Mesendoderm (in vitro differentiated cells): ENCODE data around the gene GCG.
A peak's percentile ranks its signal among the peaks of the same experiment; 100 is the strongest.

Experiments used
- DNase-seq: peaks from one replicate; pipeline ENCODE4 v3.0.0; 2013
- H2AK5ac ChIP-seq: 2 replicates; pipeline ENCODE4 v1.6.1; 2013; ENCODE audit warnings: low read length, inconsistent platforms
- H2BK120ac ChIP-seq: 2 replicates; pipeline ENCODE4 v1.6.1; 2013; ENCODE audit warnings: low read depth, mild to moderate bottlenecking, low read length, moderate library complexity, mixed read lengths
- H2BK15ac ChIP-seq: replicated peaks from 2 replicates; pipeline ENCODE4 v1.6.1; 2013; ENCODE audit warnings: low read depth, mild to moderate bottlenecking, moderate library complexity
- H2BK5ac ChIP-seq: 2 replicates; pipeline ENCODE4 v1.6.1; 2013; ENCODE audit warnings: low read length, inconsistent platforms
- H3K18ac ChIP-seq: 2 replicates; pipeline ENCODE4 v1.6.1; 2013; ENCODE audit warnings: mild to moderate bottlenecking, low read length, mixed read lengths
- H3K23ac ChIP-seq: one replicate; pipeline ENCODE4 v1.6.1; 2013; ENCODE audit warnings: low read length
- H3K27ac ChIP-seq: 2 replicates; pipeline ENCODE4 v1.5.1; 2013; ENCODE audit warnings: low read depth, mild to moderate bottlenecking, inconsistent platforms, low read length, moderate library complexity
- H3K27me3 ChIP-seq: 2 replicates; pipeline ENCODE4 v1.6.1; 2013; ENCODE audit warnings: low read length, control low read depth, mild to moderate bottlenecking, inconsistent platforms; ENCODE audit not compliant: insufficient read depth, poor library complexity
- H3K36me3 ChIP-seq: 2 replicates; pipeline ENCODE4 v1.6.1; 2013; ENCODE audit warnings: low read length, inconsistent platforms; ENCODE audit not compliant: control insufficient read depth, insufficient read depth
- H3K4ac ChIP-seq: one replicate; pipeline ENCODE4 v1.6.1; 2013; ENCODE audit warnings: low read depth, mild to moderate bottlenecking, low read length, moderate library complexity
- H3K4me1 ChIP-seq: 2 replicates; pipeline ENCODE4 v1.6.1; 2013; ENCODE audit warnings: low read depth, low read length, inconsistent platforms; ENCODE audit not compliant: control insufficient read depth
- H3K4me2 ChIP-seq: 2 replicates; pipeline ENCODE4 v1.6.1; 2013; ENCODE audit warnings: low read length
- H3K4me3 ChIP-seq: 2 replicates; pipeline ENCODE4 v1.5.1; 2013; ENCODE audit warnings: mild to moderate bottlenecking, low read length
- H3K56ac ChIP-seq: one replicate; pipeline ENCODE4 v1.6.1; 2013; ENCODE audit warnings: low read length
- H3K79me1 ChIP-seq: 2 replicates; pipeline ENCODE4 v1.6.1; 2013; ENCODE audit warnings: low read length, inconsistent platforms
- H3K79me2 ChIP-seq: 2 replicates; pipeline ENCODE4 v1.6.1; 2013; ENCODE audit warnings: mild to moderate bottlenecking, low read length; ENCODE audit not compliant: control insufficient read depth, insufficient read depth
- H3K9ac ChIP-seq: 2 replicates; pipeline ENCODE4 v1.6.1; 2013; ENCODE audit warnings: low read length, inconsistent platforms
- H4K5ac ChIP-seq: one replicate; pipeline ENCODE4 v1.6.1; 2013; ENCODE audit warnings: low read length
- H4K8ac ChIP-seq: one replicate; pipeline ENCODE4 v1.6.1; 2013; ENCODE audit warnings: low read depth, mild to moderate bottlenecking, control low read depth, low read length, moderate library complexity
- WGBS: extraction: QIAGEN DNeasy Blood & Tissue Kit; methylation state at CpG from one replicate; pipeline ENCODE4 v1.1.7; 2013; ENCODE audit warnings: low lambda C conversion rate, missing lambda C conversion rate; ENCODE audit not compliant: insufficient coverage; ENCODE audit errors: extremely low coverage; 5-methylcytosine and 5-hydroxymethylcytosine counted together

GCG gene

DNA sequence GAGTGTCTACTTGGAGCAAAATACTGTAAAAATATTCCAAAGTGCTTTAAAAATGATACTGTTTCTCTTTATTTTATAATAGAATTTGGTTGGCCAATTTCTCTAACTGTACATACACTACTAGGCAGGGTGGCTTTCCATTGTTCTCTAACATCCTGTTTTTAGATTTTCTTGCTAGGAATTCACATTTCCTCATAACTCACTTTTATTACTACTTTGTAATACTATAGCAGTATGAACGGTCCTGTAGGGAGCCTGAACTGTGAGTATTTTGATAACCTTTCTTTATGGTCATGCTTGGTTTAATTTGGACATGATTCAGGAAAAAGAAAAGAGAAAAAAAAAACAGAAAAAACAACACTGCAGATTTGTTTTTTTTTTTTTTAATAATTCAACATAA lies 37.8 kb downstream of the GCG start:
- no CpG with 5 or more reads among the region's 1 CpG for WGBS

DNA sequence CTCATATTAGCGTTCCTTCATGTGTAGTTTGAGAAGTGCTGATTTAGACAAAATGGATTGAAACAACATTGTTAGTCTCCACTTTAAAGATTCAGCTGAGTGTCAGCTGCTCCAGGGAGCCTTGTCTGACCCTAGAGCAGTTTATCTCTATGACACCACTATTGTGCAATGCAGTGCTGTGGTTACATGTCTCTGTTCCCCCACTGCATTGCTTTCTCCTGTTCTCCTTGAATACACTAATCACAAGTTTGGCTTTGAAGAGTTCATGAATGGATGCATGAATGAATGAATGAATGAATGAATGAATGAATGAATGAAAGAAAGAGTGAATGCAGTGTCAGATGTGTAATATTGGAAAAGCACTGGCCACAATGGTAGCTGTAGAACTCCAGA lies 38.3 kb downstream of the GCG start:
- WGBS, result no CpG with 5 or more reads among the region's 1 CpG
- Histone ChIP-seq H3K9ac (no peak overlapping the region), H3K4me3 (no peak overlapping the region)

More for the DNA sequence above, 37.8 kb downstream of the GCG start:
- H3K18ac ChIP-seq, result no peak overlapping the region
- no peaks in the 10 kb centered on the region for H3K36me3 ChIP-seq
- H3K23ac ChIP-seq, result no peak overlapping the region
- H3K79me1 ChIP-seq, result no peaks in the 10 kb centered on the region
- H3K79me2 ChIP-seq, result no peaks in the 10 kb centered on the region
- H2BK15ac ChIP-seq, result no peak overlapping the region
- H3K4ac ChIP-seq, result no peak overlapping the region
- H2BK5ac ChIP-seq, result no peak overlapping the region
- no peak overlapping the region for H3K27ac ChIP-seq
- H3K4me1 ChIP-seq, result peaks cover 3% of the 10 kb centered on the region
- no peak overlapping the region for H4K5ac ChIP-seq
- H3K4me3 ChIP-seq, result no peak overlapping the region
- H4K8ac ChIP-seq, result no peak overlapping the region
- DNase-seq, result no peak
- no peak overlapping the region for H3K9ac ChIP-seq
- no peak overlapping the region for H2BK120ac ChIP-seq
- H2AK5ac ChIP-seq, result no peak overlapping the region
- no peaks in the 10 kb centered on the region for H3K27me3 ChIP-seq
- no peak overlapping the region for H3K4me2 ChIP-seq
- no peak overlapping the region for H3K56ac ChIP-seq

DNA sequence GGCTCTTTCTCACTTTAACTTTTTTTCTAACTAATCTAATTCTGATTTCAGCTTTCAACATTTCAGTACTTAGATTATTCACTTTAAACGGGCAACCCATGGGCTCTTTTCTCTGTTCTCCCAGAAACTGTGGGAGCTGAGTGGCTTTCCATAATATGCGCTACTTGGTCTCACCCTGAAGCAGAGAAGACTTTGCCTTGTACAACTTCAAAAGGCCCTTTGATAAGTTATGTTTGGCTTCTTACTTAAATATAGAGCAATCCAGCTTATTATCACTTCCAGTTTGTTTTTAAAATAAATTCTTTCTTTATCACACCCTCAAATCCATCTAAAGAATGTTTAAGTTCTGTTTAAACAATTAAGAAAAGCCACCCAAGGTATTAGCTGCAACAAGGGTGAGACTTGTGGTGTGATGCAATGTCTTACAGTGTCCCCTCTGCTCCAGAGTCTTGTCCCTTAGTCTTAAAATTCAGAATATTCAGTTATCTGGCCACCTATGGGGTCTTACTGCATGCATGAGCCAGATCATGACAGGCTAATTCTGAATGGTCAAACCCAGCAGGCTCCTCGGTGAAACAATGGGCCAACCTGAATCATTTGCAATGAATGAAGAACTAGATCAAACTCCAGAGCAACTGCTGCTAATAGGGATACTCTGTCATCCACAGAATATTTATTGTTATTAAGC lies 38.8 kb downstream of the GCG start:
- Histone ChIP-seq H3K27ac (peak overlapping the region; percentile 54), H3K9ac (no peak overlapping the region), H4K8ac (no peak overlapping the region), H3K56ac (no peak overlapping the region), H2BK120ac (no peak overlapping the region), H2AK5ac (no peak overlapping the region), H3K79me1 (no peaks in the 10 kb centered on the region), H3K23ac (no peak overlapping the region), H4K5ac (no peak overlapping the region), H3K4me2 (no peak overlapping the region), H3K4me1 (peaks cover 3% of the 10 kb centered on the region), H3K27me3 (no peaks in the 10 kb centered on the region), H3K79me2 (no peaks in the 10 kb centered on the region), H2BK15ac (no peak overlapping the region), H3K4me3 (no peak overlapping the region), H3K36me3 (no peaks in the 10 kb centered on the region), H2BK5ac (no peak overlapping the region), H3K18ac (no peak overlapping the region), H3K4ac (no peak overlapping the region)
- no CpG with 5 or more reads among the region's 3 CpGs for WGBS
- DNase-seq, result peak; percentile 83

More for the DNA sequence above, 38.3 kb downstream of the GCG start:
- H3K79me1 ChIP-seq, result no peaks in the 10 kb centered on the region
- no peaks in the 10 kb centered on the region for H3K79me2 ChIP-seq
- H3K4me1 ChIP-seq, result peaks cover 3% of the 10 kb centered on the region
- no peak overlapping the region for H3K4ac ChIP-seq
- no peak overlapping the region for H3K56ac ChIP-seq
- H3K27ac ChIP-seq, result no peak overlapping the region
- DNase-seq, result peak; percentile 73
- no peak overlapping the region for H3K4me2 ChIP-seq
- H4K8ac ChIP-seq, result no peak overlapping the region
- no peak overlapping the region for H3K23ac ChIP-seq
- H2BK5ac ChIP-seq, result no peak overlapping the region
- no peak overlapping the region for H2BK120ac ChIP-seq
- H2AK5ac ChIP-seq, result no peak overlapping the region
- H3K36me3 ChIP-seq, result no peaks in the 10 kb centered on the region
- no peak overlapping the region for H3K18ac ChIP-seq
- H4K5ac ChIP-seq, result no peak overlapping the region
- H3K27me3 ChIP-seq, result no peaks in the 10 kb centered on the region
- no peak overlapping the region for H2BK15ac ChIP-seq

GRCh38 chr2:162111958-162112850 lies 39.8 kb downstream of the GCG start:
- Histone ChIP-seq H3K56ac (no peak overlapping the region), H4K8ac (no peak overlapping the region), H2AK5ac (no peak overlapping the region), H2BK5ac (no peak overlapping the region), H3K9ac (no peak overlapping the region), H3K4ac (no peak overlapping the region), H3K27ac (no peak overlapping the region), H3K27me3 (no peaks in the 10 kb centered on the region), H3K23ac (no peak overlapping the region), H2BK120ac (no peak overlapping the region), H3K4me1 (peaks cover 3% of the 10 kb centered on the region), H3K79me1 (no peaks in the 10 kb centered on the region), H4K5ac (no peak overlapping the region), H3K18ac (no peak overlapping the region), H3K36me3 (no peaks in the 10 kb centered on the region), H2BK15ac (no peak overlapping the region), H3K79me2 (no peaks in the 10 kb centered on the region), H3K4me2 (no peak overlapping the region), H3K4me3 (no peak overlapping the region)
- no peak for DNase-seq
- WGBS, result no CpG with 5 or more reads among the region's 5 CpGs

DNA sequence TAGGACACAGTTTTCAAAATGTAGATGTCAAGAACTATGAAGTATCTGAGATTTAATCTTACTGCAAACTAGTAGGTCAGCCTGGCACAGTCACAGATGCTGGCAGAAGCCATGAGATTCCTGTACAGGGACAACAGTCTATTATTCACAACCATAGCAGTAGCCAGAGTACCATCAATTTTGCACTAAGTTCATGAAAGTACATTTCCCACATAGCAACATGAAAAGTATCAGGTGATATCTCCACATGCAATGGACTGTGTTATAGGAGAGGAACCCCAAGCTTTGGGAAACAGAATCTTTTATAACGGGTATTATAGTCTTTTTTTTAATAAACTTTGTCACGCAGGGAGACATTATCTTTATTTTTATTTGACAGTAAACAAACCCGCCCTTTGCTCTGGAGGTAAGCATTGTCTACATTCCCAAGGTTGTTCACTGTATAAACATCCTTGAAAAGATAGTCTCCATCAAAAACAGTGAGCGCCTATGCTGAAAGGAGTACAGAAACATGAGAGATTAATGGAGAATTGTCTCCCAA lies 44.6 kb downstream of the GCG start:
- Histone ChIP-seq H3K36me3 (no peaks in the 10 kb centered on the region), H2BK5ac (no peak overlapping the region), H3K56ac (no peak overlapping the region), H3K4me3 (no peak overlapping the region), H3K18ac (no peak overlapping the region), H3K4ac (no peak overlapping the region), H3K4me1 (peaks cover under 1% of the 10 kb centered on the region), H3K79me2 (no peaks in the 10 kb centered on the region), H2BK120ac (no peak overlapping the region), H3K4me2 (no peak overlapping the region), H4K8ac (no peak overlapping the region), H4K5ac (no peak overlapping the region), H3K9ac (no peak overlapping the region), H3K79me1 (no peaks in the 10 kb centered on the region), H3K27ac (no peak overlapping the region), H3K23ac (no peak overlapping the region), H2BK15ac (no peak overlapping the region), H3K27me3 (no peaks in the 10 kb centered on the region), H2AK5ac (no peak overlapping the region)
- WGBS, result no CpG with 5 or more reads among the region's 4 CpGs
- no peak for DNase-seq
